Neuronal stem cell (in vitro differentiated cells): ENCODE data around the gene DGCR2.

Experiments
- DNase-seq: peaks from one replicate; pipeline ENCODE4 v3.0.0-alpha.2; 2013; ENCODE audit warnings: low spot score
- H2AFZ ChIP-seq: one replicate; pipeline ENCODE4 v1.6.1; 2013; ENCODE audit warnings: mild to moderate bottlenecking, low read length, inconsistent platforms
- H2AK5ac ChIP-seq: 2 replicates; pipeline ENCODE4 v1.6.1; 2013; ENCODE audit warnings: low read depth, mild to moderate bottlenecking, inconsistent platforms, low read length, moderate library complexity, mixed read lengths
- H2BK120ac ChIP-seq: 2 replicates; pipeline ENCODE4 v1.6.1; 2013; ENCODE audit warnings: low read depth, mild to moderate bottlenecking, inconsistent platforms, low read length, moderate library complexity, mixed read lengths
- H2BK12ac ChIP-seq: one replicate; pipeline ENCODE4 v1.6.1; 2013; ENCODE audit warnings: low read length, inconsistent platforms
- H2BK15ac ChIP-seq: 2 replicates; pipeline ENCODE4 v1.6.1; 2013; ENCODE audit warnings: mild to moderate bottlenecking, low read length, inconsistent platforms, mixed read lengths
- H2BK5ac ChIP-seq: one replicate; pipeline ENCODE4 v1.6.1; 2013; ENCODE audit warnings: inconsistent platforms, mild to moderate bottlenecking, low read length, moderate library complexity
- H3K14ac ChIP-seq: one replicate; pipeline ENCODE4 v1.6.1; 2013; ENCODE audit warnings: low read length, inconsistent platforms
- H3K18ac ChIP-seq: 2 replicates; pipeline ENCODE4 v1.6.1; 2013; ENCODE audit warnings: low read length, inconsistent platforms
- H3K23ac ChIP-seq: 2 replicates; pipeline ENCODE4 v1.6.1; 2013; ENCODE audit warnings: low read depth, mild to moderate bottlenecking, mixed read lengths, low read length, inconsistent platforms; ENCODE audit not compliant: poor library complexity
- H3K27ac ChIP-seq: replicated peaks from 3 replicates; pipeline ENCODE4 v1.5.1; 2013; ENCODE audit warnings: low read length, inconsistent platforms
- H3K27me3 ChIP-seq, 3 experiments: 2 replicates each; pipeline ENCODE4 v1.6.1; 2013; ENCODE audit warnings: low read length in 3 of 3, mild to moderate bottlenecking in 2 of 3, inconsistent platforms in 1 of 3, low read depth in 1 of 3, mixed read lengths in 1 of 3, moderate library complexity in 1 of 3; ENCODE audit not compliant: control insufficient read depth in 3 of 3, insufficient read depth in 3 of 3
- H3K36me3 ChIP-seq, 2 donors: replicated peaks in 1 of 2; 2 replicates each; pipeline ENCODE4 v1.6.1; 2013; ENCODE audit warnings: low read length in 2 of 2; ENCODE audit not compliant: control insufficient read depth in 2 of 2, insufficient read depth in 2 of 2
- H3K4ac ChIP-seq: 2 replicates; pipeline ENCODE4 v1.6.1; 2013; ENCODE audit warnings: inconsistent platforms, mild to moderate bottlenecking, low read length, moderate library complexity
- H3K4me1 ChIP-seq, 2 donors: 1 replicate in 1 of 2; 2 replicates in 1 of 2; pipeline ENCODE4 v1.6.1; 2013; ENCODE audit warnings: low read length in 2 of 2, low read depth in 1 of 2; ENCODE audit not compliant: control insufficient read depth in 2 of 2, insufficient read depth in 1 of 2
- H3K4me2 ChIP-seq: one replicate; pipeline ENCODE4 v1.6.1; 2013; ENCODE audit warnings: mild to moderate bottlenecking, low read length, inconsistent platforms; ENCODE audit not compliant: insufficient read depth, poor library complexity, severe bottlenecking
- H3K4me3 ChIP-seq, 2 donors: 2 replicates each; pipeline ENCODE4 v1.5.1; 2013; ENCODE audit warnings: low read length in 2 of 2, mild to moderate bottlenecking in 2 of 2, inconsistent platforms in 1 of 2, moderate library complexity in 1 of 2
- H3K79me1 ChIP-seq: one replicate; pipeline ENCODE4 v1.6.1; 2013; ENCODE audit warnings: low read depth, mild to moderate bottlenecking, inconsistent platforms, low read length, moderate library complexity
- H3K9ac ChIP-seq: one replicate; pipeline ENCODE4 v1.6.1; 2013; ENCODE audit warnings: mild to moderate bottlenecking, low read depth, low read length, inconsistent platforms; ENCODE audit not compliant: poor library complexity
- H3K9me3 ChIP-seq, 2 donors: replicated peaks in 1 of 2; 2 replicates each; pipeline versions ENCODE3 to v1.6.1; 2013; ENCODE audit warnings: low read length in 2 of 2, mild to moderate bottlenecking in 2 of 2, inconsistent platforms in 1 of 2, low read depth in 1 of 2, mixed read lengths in 1 of 2, moderate library complexity in 1 of 2; ENCODE audit not compliant: control insufficient read depth in 2 of 2, insufficient read depth in 1 of 2
- H4K8ac ChIP-seq: one replicate; pipeline ENCODE4 v1.6.1; 2013; ENCODE audit warnings: low read depth, mild to moderate bottlenecking, inconsistent platforms, low read length, moderate library complexity
- H4K91ac ChIP-seq: one replicate; pipeline ENCODE4 v1.6.1; 2013; ENCODE audit warnings: low read length, low read depth, mild to moderate bottlenecking, inconsistent platforms; ENCODE audit not compliant: poor library complexity
- WGBS, 2 donors: extraction: QIAGEN DNeasy Blood & Tissue Kit; methylation state at CpG; one replicate each; pipeline ENCODE4 v1.1.7; 2013; ENCODE audit warnings: missing lambda C conversion rate in 2 of 2, mixed read lengths in 1 of 2; ENCODE audit not compliant: insufficient read length in 2 of 2, insufficient replicate concordance in 1 of 2; ENCODE audit errors: extremely low coverage in 2 of 2; 5-methylcytosine and 5-hydroxymethylcytosine counted together

Gene DGCR2

GRCh38 chr22:18995327-18995711 lies 126.9 kb downstream of the DGCR2 start:
- no peak overlapping the region for H2BK120ac ChIP-seq
- H2BK5ac ChIP-seq, result no peak overlapping the region
- no peak overlapping the region for H3K14ac ChIP-seq
- no peak overlapping the region for H3K27ac ChIP-seq
- WGBS, 2 donors, result no CpG with 5 or more reads among the region's 9 CpGs
- H3K4me2 ChIP-seq, result peak overlapping the region; percentile 23
- H2BK12ac ChIP-seq, result no peak overlapping the region
- H3K27me3 ChIP-seq, result no peaks in the 10 kb centered on the region
- peak overlapping the region; percentile 89 for H2AFZ ChIP-seq
- H3K18ac ChIP-seq, result peak overlapping the region; percentile 32
- H3K4ac ChIP-seq, result no peak overlapping the region
- peaks cover 0 to 1% of the 10 kb centered on the region in 2 donors for H3K9me3 ChIP-seq
- no peak overlapping the region for H4K8ac ChIP-seq
- no peaks in the 10 kb centered on the region for H3K36me3 ChIP-seq
- H3K4me1 ChIP-seq, result peaks cover 8 to 17% of the 10 kb centered on the region in 2 donors
- H2BK15ac ChIP-seq, result no peak overlapping the region
- H3K23ac ChIP-seq, result peak overlapping the region; percentile 22
- DNase-seq, result no peak
- peak overlapping the region; percentile 33 for H3K9ac ChIP-seq
- peak overlapping the region; percentile 90 for H2AK5ac ChIP-seq
- no peak overlapping the region for H3K4me3 ChIP-seq
- H4K91ac ChIP-seq, result no peak overlapping the region
- no peaks in the 10 kb centered on the region for H3K79me1 ChIP-seq

GRCh38 chr22:18994701-18995326 lies 127.4 kb downstream of the DGCR2 start:
- no peak overlapping the region for H3K27ac ChIP-seq
- peak overlapping the region; percentile 22 for H3K23ac ChIP-seq
- H3K4me2 ChIP-seq, result peak overlapping the region; percentile 23
- H4K8ac ChIP-seq, result no peak overlapping the region
- H3K18ac ChIP-seq, result peak overlapping the region; percentile 84
- no peak overlapping the region for H2BK12ac ChIP-seq
- no peak overlapping the region for H2BK5ac ChIP-seq
- no peak overlapping the region for H2BK15ac ChIP-seq
- peak overlapping the region; percentile 33 for H3K9ac ChIP-seq
- H3K27me3 ChIP-seq, result no peaks in the 10 kb centered on the region
- H3K4me1 ChIP-seq, result peaks cover 8 to 17% of the 10 kb centered on the region in 2 donors
- no CpG with 5 or more reads among the region's 15 CpGs for WGBS, 2 donors
- H3K79me1 ChIP-seq, result no peaks in the 10 kb centered on the region
- peak overlapping the region; percentile 89 for H2AFZ ChIP-seq
- peak; percentile 47 for DNase-seq
- H3K14ac ChIP-seq, result no peak overlapping the region
- H2BK120ac ChIP-seq, result no peak overlapping the region
- H2AK5ac ChIP-seq, result peak overlapping the region; percentile 19
- no peaks in the 10 kb centered on the region for H3K36me3 ChIP-seq
- no peak overlapping the region for H3K4ac ChIP-seq
- H4K91ac ChIP-seq, result no peak overlapping the region
- no peak overlapping the region for H3K4me3 ChIP-seq
- H3K9me3 ChIP-seq, result peaks cover 0 to 1% of the 10 kb centered on the region in 2 donors

DNA sequence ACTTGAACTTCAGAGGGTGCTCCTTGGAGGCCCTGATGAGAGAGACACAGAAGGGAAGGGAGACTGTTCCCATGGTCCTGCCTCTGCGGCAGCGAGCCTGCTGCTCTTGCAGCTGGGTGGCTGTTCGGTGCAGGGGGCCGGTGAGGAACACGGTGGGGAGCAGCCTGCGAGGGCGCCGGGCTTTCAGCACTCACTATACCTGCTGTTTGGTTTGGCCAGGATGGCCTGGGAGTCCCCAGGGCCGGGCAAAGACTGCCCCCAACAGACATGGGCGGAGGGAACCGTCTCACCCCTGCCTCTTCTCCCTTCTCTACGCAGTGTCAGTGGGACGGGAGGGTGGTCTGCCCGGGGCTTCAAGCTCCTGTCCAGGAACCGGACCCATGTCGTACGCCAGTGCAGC lies 128.2 kb downstream of the DGCR2 start:
- Histone ChIP-seq H3K18ac (peak overlapping the region; percentile 82), H2AK5ac (peak overlapping the region; percentile 40), H3K23ac (peak overlapping the region; percentile 52), H3K9ac (peak overlapping the region; percentile 6), H2BK12ac (no peak overlapping the region), H3K4me1 (peaks cover 8 to 17% of the 10 kb centered on the region in 2 donors), H3K4me2 (no peak overlapping the region), H3K4ac (no peak overlapping the region), H2AFZ (peak overlapping the region; percentile 89), H3K27me3 (no peaks in the 10 kb centered on the region), H3K79me1 (no peaks in the 10 kb centered on the region), H3K27ac (no peak overlapping the region), H3K4me3 (no peak overlapping the region), H2BK15ac (no peak overlapping the region), H4K8ac (no peak overlapping the region), H2BK120ac (no peak overlapping the region), H3K36me3 (no peaks in the 10 kb centered on the region), H2BK5ac (no peak overlapping the region), H3K14ac (no peak overlapping the region), H4K91ac (no peak overlapping the region), H3K9me3 (peaks cover 0 to 1% of the 10 kb centered on the region in 2 donors)
- no peak for DNase-seq
- WGBS, 2 donors, result no CpG with 5 or more reads among the region's 17 CpGs

DNA sequence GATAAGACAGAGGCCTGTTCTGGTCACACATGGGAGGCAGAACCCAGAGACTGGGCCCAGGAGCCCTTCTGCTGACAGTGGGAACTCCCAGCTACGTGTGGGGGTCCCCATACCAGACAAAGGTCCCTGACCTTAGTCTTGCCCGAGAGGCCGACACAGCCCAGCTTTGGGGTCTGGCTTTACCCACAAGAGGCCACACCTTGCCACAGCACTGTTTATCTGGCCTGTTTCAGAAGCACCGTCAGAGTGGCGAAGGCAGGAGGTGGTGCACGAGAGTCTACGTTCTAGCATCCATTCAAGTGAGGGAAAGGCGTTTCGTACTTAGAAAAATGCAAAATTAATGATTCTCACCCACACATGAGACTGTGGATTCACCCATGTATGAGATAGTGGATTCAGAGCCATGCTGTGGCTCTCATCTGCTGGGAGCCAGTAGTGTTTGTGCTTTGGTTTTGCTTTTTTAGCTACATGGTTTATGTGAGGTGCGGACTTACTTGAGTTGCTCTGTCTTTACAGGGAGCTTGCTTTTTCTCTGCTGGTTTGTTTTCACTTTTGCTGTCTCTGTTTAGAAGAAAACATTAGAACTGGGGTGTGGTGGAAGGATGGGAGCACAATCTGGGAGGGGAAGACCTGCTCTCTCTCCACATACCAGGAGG lies 129.5 kb downstream of the DGCR2 start:
- H4K91ac ChIP-seq, result no peak overlapping the region
- H3K4me1 ChIP-seq, result peaks cover 8 to 14% of the 10 kb centered on the region in 2 donors
- no peak overlapping the region for H3K4me3 ChIP-seq
- no peak overlapping the region for H3K18ac ChIP-seq
- H3K27ac ChIP-seq, result no peak overlapping the region
- no peaks in the 10 kb centered on the region for H3K9me3 ChIP-seq
- no peak overlapping the region for H2BK12ac ChIP-seq
- H4K8ac ChIP-seq, result no peak overlapping the region
- no peaks in the 10 kb centered on the region for H3K27me3 ChIP-seq
- no peak overlapping the region for H3K9ac ChIP-seq
- WGBS, 2 donors, result no CpG with 5 or more reads among the region's 10 CpGs
- no peak overlapping the region for H3K4ac ChIP-seq
- H2BK5ac ChIP-seq, result no peak overlapping the region
- no peak overlapping the region for H2BK120ac ChIP-seq
- H3K4me2 ChIP-seq, result no peak overlapping the region
- no peak for DNase-seq
- no peaks in the 10 kb centered on the region for H3K36me3 ChIP-seq
- H2BK15ac ChIP-seq, result no peak overlapping the region
- H2AFZ ChIP-seq, result no peak overlapping the region
- H3K14ac ChIP-seq, result no peak overlapping the region
- H2AK5ac ChIP-seq, result no peak overlapping the region
- no peak overlapping the region for H3K23ac ChIP-seq
- H3K79me1 ChIP-seq, result no peaks in the 10 kb centered on the region
